Effector CD4-positive, alpha-beta T cell (primary cell): ENCODE measurements around the gene KCND2.

Source experiments
- DNase-seq: peaks from one replicate; pipeline ENCODE4 v3.0.0-alpha.2; 2020

The KCND2 gene

GRCh38 chr7:120311028-120311788, 38.2 kb downstream of the KCND2 start:
- no peak for DNase-seq

- DNase-seq, result no peak
Measured at GRCh38 chr7:120320218-120320961, 47.4 kb downstream of the KCND2 start.

GRCh38 chr7:120327054-120327453, 54.1 kb downstream of the KCND2 start:
- DNase-seq, result no peak

- no peak for DNase-seq
Measured at GRCh38 chr7:120332433-120332832, 59.5 kb downstream of the KCND2 start.

- DNase-seq, result no peak
Measured at GRCh38 chr7:120334475-120334874, 61.5 kb downstream of the KCND2 start.

- no peak for DNase-seq
Measured at GRCh38 chr7:120337308-120337907, 64.4 kb downstream of the KCND2 start.

- DNase-seq, result no peak
Measured at GRCh38 chr7:120344276-120344675, 71.3 kb downstream of the KCND2 start.

GRCh38 chr7:120353171-120353570, 80.2 kb downstream of the KCND2 start:
- DNase-seq, result no peak

- DNase-seq, result no peak
Measured at GRCh38 chr7:120360918-120361317, 87.9 kb downstream of the KCND2 start.

GRCh38 chr7:120363414-120363813, 90.4 kb downstream of the KCND2 start:
- DNase-seq, result no peak

GRCh38 chr7:120370954-120371353, 98.0 kb downstream of the KCND2 start:
- no peak for DNase-seq

- no peak for DNase-seq
Measured at GRCh38 chr7:120373174-120373573, 100.2 kb downstream of the KCND2 start.

- no peak for DNase-seq
Measured at GRCh38 chr7:120394595-120394994, 121.6 kb downstream of the KCND2 start.

- no peak for DNase-seq
Measured at GRCh38 chr7:120395526-120396019, 122.6 kb downstream of the KCND2 start.

GRCh38 chr7:120398284-120399000, 125.5 kb downstream of the KCND2 start:
- DNase-seq, result no peak

GRCh38 chr7:120400806-120401455, 128.0 kb downstream of the KCND2 start:
- DNase-seq, result no peak

- no peak for DNase-seq
Measured at GRCh38 chr7:120402079-120402767, 129.2 kb downstream of the KCND2 start.

GRCh38 chr7:120402801-120403200, 129.8 kb downstream of the KCND2 start:
- no peak for DNase-seq

GRCh38 chr7:120404042-120404441, 131.1 kb downstream of the KCND2 start:
- DNase-seq, result no peak

GRCh38 chr7:120405652-120406051, 132.7 kb downstream of the KCND2 start:
- DNase-seq, result no peak

- DNase-seq, result no peak
Measured at GRCh38 chr7:120407010-120407409, 134.0 kb downstream of the KCND2 start.
